ENCODE data around the gene ACTN2. TPM values are rescaled to one million over a fixed set of nuclear protein-coding genes. Genes with fewer than 3 reads are reported as not detected.

Gene ACTN2
- total and polyA plus RNA-seq, 2 donors (not counting 3 experiments of a cell fraction or from before 2014, with no cell fraction given), result 0.22 to 0.55 TPM

GRCh38 chr1:236706183-236706582 lies 19.9 kb downstream of the ACTN2 start:
- H2AFZ ChIP-seq (ENCODE audit: low read depth, low read length), result no peak overlapping the region
- no peak for FAIRE-seq
- TF ChIP-seq POLR2AphosphoS5 (IDR thresholded peaks at IDR 0.05; ENCODE audit: insufficient read depth, low read depth, low read length), result no peak
- no peak for TF ChIP-seq JUN (IDR thresholded peaks at IDR 0.05; ENCODE audit: borderline replicate concordance, insufficient read depth, insufficient read length, low read depth)
- TF ChIP-seq MYC (IDR thresholded peaks at IDR 0.05; ENCODE audit: low read depth, low read length), result no peak
- TF ChIP-seq MAX (IDR thresholded peaks at IDR 0.05; ENCODE audit: insufficient read depth, insufficient read length), result no peak
- no peak for TF ChIP-seq EZH2 (IDR thresholded peaks at IDR 0.05; ENCODE audit: borderline replicate concordance, low read depth, low read length, severe bottlenecking)
- no peak for TF ChIP-seq FOS (IDR thresholded peaks at IDR 0.05; ENCODE audit: borderline replicate concordance, insufficient read depth, low read length)
- TF ChIP-seq CTCF (IDR thresholded peaks at IDR 0.05; ENCODE audit: extremely low read depth in 1 of 2, insufficient read depth in 1 of 2, low read depth in 1 of 2, low read length in 2 of 2), result no peak
- TF ChIP-seq POLR2A (IDR thresholded peaks at IDR 0.05; ENCODE audit: low read depth, low read length), result no peak
- no peak for TF ChIP-seq GATA2 (IDR thresholded peaks at IDR 0.05; ENCODE audit: insufficient read depth, insufficient read length, low read depth, low read length)
- dilution Hi-C loops (cut with MboI; ENCODE audit: extremely low pct_ligation_motif_present, low sequenced_read_pairs) (no loop called here), intact Hi-C loops (cut with micrococcal nuclease) (no loop called here)
- DNase-seq (ENCODE audit: low read depth, low spot score), result no peak
- H3K79me2 ChIP-seq (ENCODE audit: control insufficient read depth, insufficient read depth, low read length), result no peaks in the 10 kb centered on the region
- no peak overlapping the region for H3K4me2 ChIP-seq (ENCODE audit: insufficient read depth, low read length)
- ChIA-PET CTCF (no interaction called here), POLR2A (no interaction called here)
- H3K9ac ChIP-seq (replicated peaks; ENCODE audit: extremely low read depth, insufficient read depth, low read length), result no peak overlapping the region
- BruUV-seq (replicated peaks), result no TSS peak
- no peaks in the 10 kb centered on the region for H4K20me1 ChIP-seq (replicated peaks; ENCODE audit: control insufficient read depth, extremely low read depth, insufficient read depth, low read length)
- no peaks in the 10 kb centered on the region for H3K9me1 ChIP-seq (replicated peaks; ENCODE audit: control insufficient read depth, extremely low read depth, insufficient read depth, low read length)
- H3K4me1 ChIP-seq (ENCODE audit: control insufficient read depth, extremely low read depth, insufficient read depth, low read length), result no peaks in the 10 kb centered on the region
- H3K4me3 ChIP-seq (replicated peaks in 1 of 3; ENCODE audit: insufficient read depth in 1 of 3, low read depth in 1 of 3, low read length in 3 of 3), result no peak overlapping the region
- no peaks in the 10 kb centered on the region for H3K36me3 ChIP-seq (ENCODE audit: control insufficient read depth in 2 of 2, extremely low read depth in 1 of 2, insufficient read depth in 2 of 2, low read length in 2 of 2)
- no peaks in the 10 kb centered on the region for H3K9me3 ChIP-seq (replicated peaks; ENCODE audit: control insufficient read depth, insufficient read depth, low read length)
- H3K27me3 ChIP-seq (ENCODE audit: control insufficient read depth in 2 of 2, insufficient read depth in 2 of 2, low read length in 2 of 2), result no peaks in the 10 kb centered on the region
- H3K27ac ChIP-seq (ENCODE audit: insufficient read depth, low read depth, low read length), result no peak overlapping the region

Measured in endothelial cell of umbilical vein (primary cell).